K562 (cell line): ENCODE results near the gene C17orf113. TPM values are rescaled to one million over a fixed set of nuclear protein-coding genes. Genes with fewer than 3 reads are reported as not detected.

Experiments used
- ATAC-seq: fragments of 200-7000 bp; cut with Tn5 transposase; 3 replicates; pipeline ENCODE4 v1.9.1; 2020; ENCODE audit warnings: moderate library complexity
- BruUV-seq: library from RNA; stranded (reverse); fragments of 400-500 nt; replicated peaks from 2 replicates; lab custom pipeline; 2021; lab: Mats Ljungman, UMichigan
- CTCF ChIA-PET: fragments of 300-600 bp; formaldehyde crosslinking; extraction: SDS; loops from one replicate; lab custom pipeline; 2021; ENCODE audit warnings: low intra/inter-chr PET ratio; lab: Yijun Ruan, JAX
- POLR2A ChIA-PET: fragments of 300-600, 350-650 bp; sonication (Branson Sonifier 250); formaldehyde crosslinking; extraction: SDS; loops from one replicate; lab custom pipeline; 2021; ENCODE audit warnings: antibody characterized with exemption, inconsistent platforms; lab: Yijun Ruan, JAX
- DNase-seq, 4 experiments: peaks; one replicate each; pipeline versions ENCODE4 v3.0.0 to v3.0.0-alpha.2; 2011 to 2018; ENCODE audit warnings: low spot score in 3 of 4, mixed read lengths in 3 of 4; ENCODE audit errors: extremely low read depth in 1 of 4
- FAIRE-seq: peaks from 2 replicates; lab custom pipeline; 2011; peaks lifted over from hg19 to GRCh38; lab: Jason Lieb, UNC
- H2AFZ ChIP-seq: 2 replicates; pipeline ENCODE4 v1.6.0; 2011; ENCODE audit warnings: low read depth, low read length, control low read depth, inconsistent platforms
- H3K27ac ChIP-seq: fragments of 200-600 bp; 3 replicates; pipeline ENCODE4 v1.8.0; 2011; ENCODE audit warnings: low read depth, mild to moderate bottlenecking, control low read depth, inconsistent platforms, low read length, moderate library complexity, mixed read lengths; ENCODE audit errors: extremely low read depth
- H3K27me3 ChIP-seq, 2 experiments: fragments of 300-600 bp in 1 of 2; 2 replicates in 1 of 2; 3 replicates in 1 of 2; pipeline versions ENCODE4 v1.6.0 to v1.8.0; 2011; ENCODE audit warnings: inconsistent platforms in 2 of 2, low read length in 2 of 2, mild to moderate bottlenecking in 1 of 2, mixed read lengths in 1 of 2, moderate library complexity in 1 of 2; ENCODE audit not compliant: control insufficient read depth in 2 of 2, insufficient read depth in 2 of 2
- H3K36me3 ChIP-seq: fragments of 300-600 bp; 3 replicates; pipeline ENCODE4 v1.8.0; 2011; ENCODE audit warnings: mild to moderate bottlenecking, low read length, inconsistent platforms; ENCODE audit not compliant: control insufficient read depth, insufficient read depth
- H3K4me1 ChIP-seq, 2 experiments: fragments of 200-600 bp in 1 of 2; replicated peaks in 1 of 2; 2 replicates in 1 of 2; 3 replicates in 1 of 2; pipeline versions ENCODE4 v1.5.1 to v1.8.0; 2011; ENCODE audit warnings: inconsistent platforms in 2 of 2, low read length in 2 of 2, mild to moderate bottlenecking in 1 of 2, mixed read lengths in 1 of 2, moderate library complexity in 1 of 2; ENCODE audit not compliant: control insufficient read depth in 2 of 2, insufficient read depth in 2 of 2
- H3K4me2 ChIP-seq: 2 replicates; pipeline ENCODE4 v1.6.1; 2011; ENCODE audit warnings: low read length, control low read depth, inconsistent platforms, mixed read lengths; ENCODE audit not compliant: insufficient read depth
- H3K4me3 ChIP-seq: fragments of 200-600 bp; sonication (generic), shearing (Covaris generic); 2 replicates; pipeline ENCODE4 v1.5.1; 2016; ENCODE audit warnings: control low read depth, inconsistent platforms
- H3K79me2 ChIP-seq: fragments of 200-600 bp; 3 replicates; pipeline ENCODE4 v1.8.0; 2011; ENCODE audit warnings: low read length, inconsistent platforms; ENCODE audit not compliant: control insufficient read depth, insufficient read depth
- H3K9ac ChIP-seq, 2 experiments: 2 replicates each; pipeline versions ENCODE4 v1.6.0 to v1.6.1; 2011; ENCODE audit warnings: low read depth in 2 of 2, low read length in 2 of 2, control low read depth in 1 of 2, inconsistent platforms in 1 of 2, mild to moderate bottlenecking in 1 of 2, mixed read lengths in 1 of 2; ENCODE audit not compliant: insufficient read depth in 1 of 2
- H3K9me1 ChIP-seq: one replicate; pipeline ENCODE4 v1.6.0; 2011; ENCODE audit warnings: inconsistent platforms, mild to moderate bottlenecking, low read length, moderate library complexity; ENCODE audit not compliant: control insufficient read depth, insufficient read depth
- H3K9me3 ChIP-seq: replicated peaks from 2 replicates; pipeline ENCODE4 v1.5.1; 2011; ENCODE audit warnings: low read depth, low read length, inconsistent platforms; ENCODE audit not compliant: control insufficient read depth, insufficient read depth
- H4K20me1 ChIP-seq: replicated peaks from 2 replicates; pipeline ENCODE4 v1.6.1; 2011; ENCODE audit warnings: low read length, inconsistent platforms, mixed read lengths; ENCODE audit not compliant: control insufficient read depth, insufficient read depth
- ARID1B ChIP-seq: fragments of 450-650 bp; IDR thresholded peaks from 2 replicates; pipeline ENCODE4 v1.6.1; 2016; ENCODE audit warnings: antibody characterized with exemption, mild to moderate bottlenecking, inconsistent platforms
- CBFA2T3 ChIP-seq: fragments of 450-650 bp; IDR thresholded peaks from 2 replicates; pipeline ENCODE4 v1.6.1; 2017
- EGR1 ChIP-seq: fragments of 450-650 bp; conservative IDR thresholded peaks from 2 replicates; pipeline ENCODE4 v1.6.1; 2017; ENCODE audit warnings: mild to moderate bottlenecking
- GTF3C2 ChIP-seq: IDR thresholded peaks from 3 replicates; pipeline ENCODE4 v1.6.1; 2011; ENCODE audit warnings: borderline replicate concordance, mild to moderate bottlenecking, moderate library complexity; ENCODE audit not compliant: insufficient read length; ENCODE audit errors: extremely low read depth
- ILK ChIP-seq: fragments of 450-650 bp; IDR thresholded peaks from 2 replicates; pipeline ENCODE4 v1.6.1; 2016; ENCODE audit warnings: missing genetic modification characterization, low read depth, mild to moderate bottlenecking, missing compliant biosample characterization, moderate library complexity, borderline replicate concordance
- KLF10 ChIP-seq: fragments of 250-450 bp; sonication (Bioruptor Pico); IDR thresholded peaks from 2 replicates; pipeline ENCODE4 v1.6.1; 2021; ENCODE audit warnings: matching md5 sums
- KLF6 ChIP-seq: fragments of 250-450 bp; sonication (Bioruptor Pico); IDR thresholded peaks from 2 replicates; pipeline ENCODE4 v1.4.0; 2020; ENCODE audit warnings: mild to moderate bottlenecking, moderate library complexity, borderline replicate concordance
- L3MBTL2 ChIP-seq: fragments of 450-650 bp; IDR thresholded peaks from 2 replicates; pipeline ENCODE4 v1.6.1; 2016; ENCODE audit warnings: mild to moderate bottlenecking, moderate library complexity
- MEF2A ChIP-seq: IDR thresholded peaks from 2 replicates; pipeline ENCODE4 v1.6.1; 2011; ENCODE audit warnings: low read depth, mild to moderate bottlenecking, low read length, moderate library complexity; ENCODE audit not compliant: control insufficient read depth
- MLLT1 ChIP-seq, 2 experiments: fragments of 450-650 bp; IDR thresholded peaks; 2 replicates each; pipeline ENCODE4 v1.6.1; 2016
- NCOR1 ChIP-seq: fragments of 450-650 bp; IDR thresholded peaks from 2 replicates; pipeline ENCODE4 v1.6.1; 2016; ENCODE audit warnings: mild to moderate bottlenecking, moderate library complexity
- NR3C1 ChIP-seq: sonication (generic); formaldehyde crosslinking; IDR thresholded peaks from 2 replicates; pipeline ENCODE4 v1.8.1; 2022; ENCODE audit warnings: missing genetic modification reagents
- OTX1 ChIP-seq: fragments of 450-650 bp; formaldehyde crosslinking; IDR thresholded peaks from 2 replicates; pipeline ENCODE4 v1.4.0; 2022; ENCODE audit warnings: mild to moderate bottlenecking
- PKNOX1 ChIP-seq: fragments of 450-650 bp; IDR thresholded peaks from 2 replicates; pipeline ENCODE4 v1.6.1; 2016
- RAD51 ChIP-seq: fragments of 450-650 bp; IDR thresholded peaks from 2 replicates; pipeline ENCODE4 v1.7.1; 2016; ENCODE audit warnings: low read depth, mild to moderate bottlenecking, borderline replicate concordance
- TAF9B ChIP-seq: fragments of 450-650 bp; IDR thresholded peaks from 2 replicates; pipeline ENCODE4 v1.6.1; 2018; ENCODE audit warnings: mild to moderate bottlenecking; ENCODE audit not compliant: partially characterized antibody
- WGBS: fragments of 100-300 bp; shearing (Covaris generic); methylation state at CpG from one replicate; pipeline ENCODE4 v1.1.6; 2016; ENCODE audit warnings: low coverage, mixed read lengths; ENCODE audit not compliant: insufficient coverage; ENCODE audit errors: missing lambda C conversion rate; 5-methylcytosine and 5-hydroxymethylcytosine counted together
- in situ Hi-C: fragments of 300-500 bp; cut with MboI; formaldehyde crosslinking; loops from 4 replicates; pipeline ENCODE4 v1.15.0; 2018; ENCODE audit warnings: inconsistent platforms, mixed read lengths
- intact Hi-C: fragments of 100-400 bp; cut with micrococcal nuclease; formaldehyde crosslinking; loops from 2 replicates; pipeline ENCODE4 v1.14.2; 2022
- polyA plus RNA-seq, 8 experiments: library from polyadenylated mRNA; depleted of rRNA in 4 of 8; stranded (reverse) in 5 of 8; unstranded in 3 of 8; fragments of >200 nt; fragmentation: Nextera tagmentation in 2 of 8; fragmentation: Illumina TruSeq in 1 of 8; extraction: Ambion mirVana in 2 of 8; extraction: Trizol in 1 of 8; gene quantifications; 2 replicates each; pipeline versions ENCODE4 v1.2.1 to v1.2.3, GENCODE V29; 2011 to 2014; ENCODE audit warnings: inconsistent platforms in 1 of 8, missing spikeins in 1 of 8
- total RNA-seq, 7 experiments: library from RNA; depleted of rRNA in 6 of 7; stranded (reverse); fragments of >200 nt in 6 of 7; fragmentation: Illumina TruSeq in 2 of 7; extraction: Trizol in 2 of 7; gene quantifications; 2 replicates each; pipeline versions ENCODE4 v1.2.1 to v1.2.3, GENCODE V29; 2011 to 2021; ENCODE audit warnings: low replicate concordance in 1 of 7

Gene C17orf113
- total and polyA plus RNA-seq, 9 of the 15 experiments (the other 6 are each of a cell fraction or from before 2014, with no cell fraction given): 0.10 to 1.2 (median 0.31) TPM

GRCh38 chr17:42094375-42095069, 44.1 kb upstream of the C17orf113 start:
- 40% methylated on average over 12 of the region's 12 CpGs for WGBS
- Histone ChIP-seq H3K79me2 (no peaks in the 10 kb centered on the region), H2AFZ (no peak overlapping the region), H4K20me1 (no peaks in the 10 kb centered on the region; the same call in 1 of the 2 replicates), H3K9me3 (no peaks in the 10 kb centered on the region), H3K9me1 (no peaks in the 10 kb centered on the region), H3K9ac (peak overlapping the region in 1 of 2 experiments; percentile 84; a peak in 2 of 4 replicates), H3K27me3 (peaks cover 0 to 12% of the 10 kb centered on the region in 2 experiments; a peak in 3 of 5 replicates), H3K27ac (no peak overlapping the region), H3K4me1 (peaks cover 21 to 29% of the 10 kb centered on the region in 2 experiments), H3K36me3 (no peaks in the 10 kb centered on the region), H3K4me2 (no peak overlapping the region), H3K4me3 (no peak overlapping the region)
- FAIRE-seq (peak; percentile 66), DNase-seq (no peak), ATAC-seq (peak; percentile 23)
- POLR2A ChIA-PET: interaction anchor here (1.1 to 1.2 kb wide), 2 partner anchors 14 kb away, joined by 4 to 5 read pairs; no protein-coding TSS in a partner anchor
- CTCF ChIA-PET: no interaction called here
- in situ Hi-C loops (no loop called here), intact Hi-C loops (no loop called here)
- no TSS peak for BruUV-seq
- no peak for TF ChIP-seq NR3C1
- no peak for TF ChIP-seq L3MBTL2
- no peak for TF ChIP-seq ILK (tag)
- peak; percentile 57; the same call in 1 of the 2 replicates for TF ChIP-seq PKNOX1
- TF ChIP-seq TAF9B: no peak
- no peak for TF ChIP-seq NCOR1
- TF ChIP-seq MLLT1 (IDR thresholded peaks at IDR 0.05): no peak
- 0 out of 2 replicates have a peak, but pooled peaks have one; percentile 22 for TF ChIP-seq ARID1B
- TF ChIP-seq GTF3C2: no peak
- TF ChIP-seq OTX1 (CRISPR knock-in tag): 0 out of 2 replicates have a peak, but pooled peaks have one; percentile 8
- TF ChIP-seq KLF6: no peak
- 0 out of 2 replicates have a peak, but pooled peaks have one; percentile 15 for TF ChIP-seq CBFA2T3
- TF ChIP-seq EGR1: 0 out of 2 replicates have a peak, but pooled peaks have one; percentile 12
- TF ChIP-seq MEF2A: no peak
- TF ChIP-seq RAD51: no peak
- TF ChIP-seq KLF10: no peak
